ENCODE measurements around the gene PDE7B.

- TF ChIP-seq POLR2A (conservative IDR thresholded peaks at IDR 0.05) (no peak), ESRRA (IDR thresholded peaks at IDR 0.05; ENCODE audit: borderline replicate concordance, low read depth) (no peak), USF2 (CRISPR knock-in tag; IDR thresholded peaks at IDR 0.05) (no peak), CEBPB (tag; IDR thresholded peaks at IDR 0.05) (no peak), NR2C2 (CRISPR knock-in tag; IDR thresholded peaks at IDR 0.05) (no peak), NR2C2 (tag; IDR thresholded peaks at IDR 0.05) (no peak), TAF9B (IDR thresholded peaks at IDR 0.05; ENCODE audit: partially characterized antibody) (no peak), CTCF (IDR thresholded peaks at IDR 0.05 in 2 of 3, conservative IDR thresholded peaks at IDR 0.05 in 1 of 3; ENCODE audit: insufficient read depth in 2 of 3, low read depth in 1 of 3, low read length in 3 of 3) (no peak)
Measured at GRCh38 chr6:135853986-135854385, 2.5 kb downstream of the PDE7B start.
